Trophoblast cell (in vitro differentiated cells and primary cell): ENCODE results near the gene SGTA.

Source experiments
- DNase-seq, 2 donors: peaks; one replicate each; pipeline ENCODE4 v3.0.0-alpha.2; 2016
- H2AFZ ChIP-seq: 2 replicates; pipeline ENCODE4 v1.6.1; 2013; ENCODE audit warnings: low read length, moderate library complexity, mild to moderate bottlenecking; ENCODE audit not compliant: insufficient read depth, poor library complexity
- H2AK5ac ChIP-seq: 2 replicates; pipeline ENCODE4 v1.6.1; 2013; ENCODE audit warnings: mild to moderate bottlenecking, low read length
- H2BK120ac ChIP-seq: 2 replicates; pipeline ENCODE4 v1.6.1; 2013; ENCODE audit warnings: low read length, mild to moderate bottlenecking, moderate library complexity; ENCODE audit not compliant: insufficient read depth, poor library complexity
- H2BK12ac ChIP-seq: 2 replicates; pipeline ENCODE4 v1.6.1; 2013; ENCODE audit warnings: mild to moderate bottlenecking, low read length, moderate library complexity
- H2BK5ac ChIP-seq: 2 replicates; pipeline ENCODE4 v1.6.1; 2013; ENCODE audit warnings: low read length, low read depth, moderate library complexity, mild to moderate bottlenecking; ENCODE audit not compliant: poor library complexity
- H3K14ac ChIP-seq: 2 replicates; pipeline ENCODE4 v1.6.1; 2013; ENCODE audit warnings: mild to moderate bottlenecking, low read length
- H3K18ac ChIP-seq: 2 replicates; pipeline ENCODE4 v1.6.1; 2013; ENCODE audit warnings: mild to moderate bottlenecking, low read length
- H3K23ac ChIP-seq: 2 replicates; pipeline ENCODE4 v1.6.1; 2013; ENCODE audit warnings: low read length
- H3K27ac ChIP-seq: 2 replicates; pipeline ENCODE4 v1.5.1; 2013; ENCODE audit warnings: low read depth, mild to moderate bottlenecking, inconsistent platforms, low read length, moderate library complexity
- H3K27me3 ChIP-seq: 2 replicates; pipeline ENCODE4 v1.6.1; 2013; ENCODE audit warnings: inconsistent platforms, mild to moderate bottlenecking, low read length, moderate library complexity; ENCODE audit not compliant: insufficient read depth
- H3K36me3 ChIP-seq, 2 experiments: 1 replicate in 1 of 2; 2 replicates in 1 of 2; pipeline ENCODE4 v1.6.1; 2013; ENCODE audit warnings: low read length in 2 of 2, mild to moderate bottlenecking in 2 of 2, moderate library complexity in 1 of 2; ENCODE audit not compliant: insufficient read depth in 2 of 2, control insufficient read depth in 1 of 2
- H3K4ac ChIP-seq: 2 replicates; pipeline ENCODE4 v1.6.1; 2013; ENCODE audit warnings: low read depth, mild to moderate bottlenecking, low read length, moderate library complexity
- H3K4me1 ChIP-seq, 2 experiments: 1 replicate in 1 of 2; 2 replicates in 1 of 2; pipeline ENCODE4 v1.6.1; 2013; ENCODE audit warnings: low read length in 2 of 2, mild to moderate bottlenecking in 2 of 2, moderate library complexity in 1 of 2; ENCODE audit not compliant: insufficient read depth in 2 of 2, control insufficient read depth in 1 of 2
- H3K4me2 ChIP-seq: 2 replicates; pipeline ENCODE4 v1.6.1; 2013; ENCODE audit warnings: inconsistent platforms, mild to moderate bottlenecking, low read length, moderate library complexity
- H3K4me3 ChIP-seq: 2 replicates; pipeline ENCODE4 v1.5.1; 2013; ENCODE audit warnings: mild to moderate bottlenecking, low read depth, low read length, inconsistent platforms
- H3K79me1 ChIP-seq: one replicate; pipeline ENCODE4 v1.6.1; 2013; ENCODE audit warnings: low read length
- H3K79me2 ChIP-seq: 2 replicates; pipeline ENCODE4 v1.6.1; 2013; ENCODE audit warnings: low read length, mild to moderate bottlenecking; ENCODE audit not compliant: control insufficient read depth, insufficient read depth, poor library complexity
- H3K9ac ChIP-seq: 2 replicates; pipeline ENCODE4 v1.6.1; 2013; ENCODE audit warnings: mild to moderate bottlenecking, low read length
- H3K9me3 ChIP-seq: 2 replicates; pipeline ENCODE4 v1.6.1; 2013; ENCODE audit warnings: low read depth, mild to moderate bottlenecking, control low read depth, inconsistent platforms, low read length; ENCODE audit not compliant: insufficient read depth
- H4K12ac ChIP-seq: 2 replicates; pipeline ENCODE4 v1.6.1; 2013; ENCODE audit warnings: low read depth, mild to moderate bottlenecking, low read length, moderate library complexity
- H4K8ac ChIP-seq: 2 replicates; pipeline ENCODE4 v1.6.1; 2013; ENCODE audit warnings: low read depth, mild to moderate bottlenecking, low read length, moderate library complexity
- H4K91ac ChIP-seq: one replicate; pipeline ENCODE4 v1.6.1; 2013; ENCODE audit warnings: low read depth, mild to moderate bottlenecking, low read length, moderate library complexity
- WGBS: extraction: QIAGEN DNeasy Blood & Tissue Kit; methylation state at CpG from one replicate; pipeline ENCODE4 v1.1.7; 2013; ENCODE audit warnings: missing lambda C conversion rate; ENCODE audit not compliant: insufficient read length, insufficient coverage; ENCODE audit errors: extremely low coverage; 5-methylcytosine and 5-hydroxymethylcytosine counted together

SGTA gene

GRCh38 chr19:2796659-2797266, 13.7 kb upstream of the SGTA start:
- Histone ChIP-seq H2AFZ (no peak overlapping the region), H3K79me1 (peaks cover 5% of the 10 kb centered on the region), H3K4me3 (no peak overlapping the region), H3K23ac (no peak overlapping the region), H4K12ac (no peak overlapping the region), H3K9ac (no peak overlapping the region), H2BK12ac (no peak overlapping the region), H3K9me3 (peaks cover 3% of the 10 kb centered on the region), H4K8ac (no peak overlapping the region), H3K4me1 (peaks cover 10% of the 10 kb centered on the region in 2 experiments), H2BK5ac (no peak overlapping the region), H3K14ac (no peak overlapping the region), H3K27me3 (no peaks in the 10 kb centered on the region), H3K4ac (no peak overlapping the region), H3K79me2 (no peaks in the 10 kb centered on the region), H3K27ac (no peak overlapping the region), H2BK120ac (no peak overlapping the region), H3K18ac (no peak overlapping the region), H2AK5ac (no peak overlapping the region), H3K4me2 (no peak overlapping the region), H4K91ac (no peak overlapping the region), H3K36me3 (peaks cover 79 to 80% of the 10 kb centered on the region in 2 experiments)
- no peak for DNase-seq
- no CpG with 5 or more reads among the region's 23 CpGs for WGBS

GRCh38 chr19:2795827-2796658, 13.0 kb upstream of the SGTA start:
- no peak overlapping the region for H2AK5ac ChIP-seq
- H3K27ac ChIP-seq = no peak overlapping the region
- H3K23ac ChIP-seq = no peak overlapping the region
- peaks cover 3% of the 10 kb centered on the region for H3K9me3 ChIP-seq
- H3K79me2 ChIP-seq = no peaks in the 10 kb centered on the region
- H2AFZ ChIP-seq = no peak overlapping the region
- no peak overlapping the region for H2BK5ac ChIP-seq
- no peak overlapping the region for H4K8ac ChIP-seq
- no peak overlapping the region for H3K18ac ChIP-seq
- no CpG with 5 or more reads among the region's 27 CpGs for WGBS
- no peak overlapping the region for H3K4me3 ChIP-seq
- no peak overlapping the region for H4K91ac ChIP-seq
- no peak overlapping the region for H3K4me2 ChIP-seq
- no peak for DNase-seq
- H3K36me3 ChIP-seq = peaks cover 80 to 81% of the 10 kb centered on the region in 2 experiments
- H2BK120ac ChIP-seq = no peak overlapping the region
- peaks cover 5% of the 10 kb centered on the region for H3K79me1 ChIP-seq
- H3K4ac ChIP-seq = no peak overlapping the region
- peaks cover 10% of the 10 kb centered on the region in 2 experiments for H3K4me1 ChIP-seq
- H3K14ac ChIP-seq = no peak overlapping the region
- no peaks in the 10 kb centered on the region for H3K27me3 ChIP-seq
- no peak overlapping the region for H2BK12ac ChIP-seq
- no peak overlapping the region for H3K9ac ChIP-seq
- H4K12ac ChIP-seq = no peak overlapping the region

- Histone ChIP-seq H3K4ac (no peak overlapping the region), H3K27me3 (no peaks in the 10 kb centered on the region), H3K36me3 (peaks cover 73 to 83% of the 10 kb centered on the region in 2 experiments), H3K4me2 (no peak overlapping the region), H3K18ac (no peak overlapping the region), H3K14ac (no peak overlapping the region), H3K9ac (no peak overlapping the region), H3K9me3 (peaks cover 3% of the 10 kb centered on the region), H4K8ac (no peak overlapping the region), H3K4me1 (peaks cover 4 to 5% of the 10 kb centered on the region in 2 experiments), H2BK12ac (no peak overlapping the region), H3K79me1 (peaks cover 3% of the 10 kb centered on the region), H2AFZ (no peak overlapping the region), H2AK5ac (no peak overlapping the region), H4K91ac (no peak overlapping the region), H3K27ac (no peak overlapping the region), H2BK120ac (no peak overlapping the region), H3K79me2 (no peaks in the 10 kb centered on the region), H2BK5ac (no peak overlapping the region), H3K23ac (no peak overlapping the region), H4K12ac (no peak overlapping the region), H3K4me3 (no peak overlapping the region)
- DNase-seq = no peak
- no CpG with 5 or more reads among the region's 12 CpGs for WGBS
Measured at GRCh38 chr19:2793577-2793976, 10.5 kb upstream of the SGTA start.

GRCh38 chr19:2793126-2793525, 10.1 kb upstream of the SGTA start:
- Histone ChIP-seq H3K4me1 (peaks cover 0 to under 1% of the 10 kb centered on the region in 2 experiments), H2AK5ac (no peak overlapping the region), H3K9ac (no peak overlapping the region), H3K4ac (no peak overlapping the region), H3K9me3 (peaks cover 3% of the 10 kb centered on the region), H3K36me3 (peaks cover 69 to 80% of the 10 kb centered on the region in 2 experiments), H4K12ac (no peak overlapping the region), H4K8ac (no peak overlapping the region), H3K27ac (no peak overlapping the region), H3K4me3 (no peak overlapping the region), H2BK120ac (no peak overlapping the region), H3K79me1 (no peaks in the 10 kb centered on the region), H4K91ac (no peak overlapping the region), H2BK12ac (no peak overlapping the region), H3K23ac (no peak overlapping the region), H3K14ac (no peak overlapping the region), H2BK5ac (no peak overlapping the region), H2AFZ (no peak overlapping the region), H3K4me2 (no peak overlapping the region), H3K27me3 (no peaks in the 10 kb centered on the region), H3K18ac (no peak overlapping the region), H3K79me2 (no peaks in the 10 kb centered on the region)
- DNase-seq = no peak
- WGBS = no CpG with 5 or more reads among the region's 7 CpGs
